Breast epithelium (tissue), 3 donors: ENCODE results near the gene ZSCAN23.

Source experiments
- POLR2AphosphoS5 ChIP-seq, 3 donors: sonication (generic); formaldehyde crosslinking; IDR thresholded peaks; one replicate each; pipeline ENCODE4 v1.6.1; 2017; ENCODE audit warnings: antibody characterized with exemption in 3 of 3
- TF ChIP-seq, protein P1 (sequence below), 3 donors: fragments of 450-650 bp; IDR thresholded peaks; one replicate each; pipeline ENCODE4 v1.5.1; 2016 to 2017; ENCODE audit warnings: antibody characterized with exemption in 3 of 3, mild to moderate bottlenecking in 3 of 3, moderate library complexity in 3 of 3

DNA sequence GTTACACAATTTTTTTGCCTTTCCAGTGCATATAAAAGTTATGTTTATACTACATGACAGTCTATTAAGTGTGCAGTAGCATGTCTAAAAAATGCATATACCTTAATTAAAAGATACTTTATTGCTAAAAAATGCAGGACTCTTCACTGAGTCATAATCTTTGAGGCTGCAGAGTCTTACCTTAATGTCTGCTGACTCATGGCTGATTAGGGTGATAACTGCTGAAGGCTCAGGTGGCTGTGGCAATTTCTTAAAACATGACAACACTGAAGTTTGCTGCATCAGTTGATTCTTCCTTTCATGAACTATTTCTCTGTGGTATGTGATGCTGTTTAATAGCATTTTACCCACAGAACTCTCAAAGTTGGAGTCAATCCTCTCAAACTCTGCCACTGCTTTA is 19.1 kb downstream of the ZSCAN23 start:
- TF ChIP-seq, protein P1, sequence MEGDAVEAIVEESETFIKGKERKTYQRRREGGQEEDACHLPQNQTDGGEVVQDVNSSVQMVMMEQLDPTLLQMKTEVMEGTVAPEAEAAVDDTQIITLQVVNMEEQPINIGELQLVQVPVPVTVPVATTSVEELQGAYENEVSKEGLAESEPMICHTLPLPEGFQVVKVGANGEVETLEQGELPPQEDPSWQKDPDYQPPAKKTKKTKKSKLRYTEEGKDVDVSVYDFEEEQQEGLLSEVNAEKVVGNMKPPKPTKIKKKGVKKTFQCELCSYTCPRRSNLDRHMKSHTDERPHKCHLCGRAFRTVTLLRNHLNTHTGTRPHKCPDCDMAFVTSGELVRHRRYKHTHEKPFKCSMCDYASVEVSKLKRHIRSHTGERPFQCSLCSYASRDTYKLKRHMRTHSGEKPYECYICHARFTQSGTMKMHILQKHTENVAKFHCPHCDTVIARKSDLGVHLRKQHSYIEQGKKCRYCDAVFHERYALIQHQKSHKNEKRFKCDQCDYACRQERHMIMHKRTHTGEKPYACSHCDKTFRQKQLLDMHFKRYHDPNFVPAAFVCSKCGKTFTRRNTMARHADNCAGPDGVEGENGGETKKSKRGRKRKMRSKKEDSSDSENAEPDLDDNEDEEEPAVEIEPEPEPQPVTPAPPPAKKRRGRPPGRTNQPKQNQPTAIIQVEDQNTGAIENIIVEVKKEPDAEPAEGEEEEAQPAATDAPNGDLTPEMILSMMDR (IDR thresholded peaks at IDR 0.05), result no peak
- no peak for TF ChIP-seq POLR2AphosphoS5 (IDR thresholded peaks at IDR 0.05)
